RWPE2 (cell line): ENCODE results near the gene SCN2B.
A peak's percentile ranks its signal among the peaks of the same experiment; 100 is the strongest.
"Not testable (repeated sequence)": the region's sequence is repeated elsewhere in the genome, so short reads cannot be mapped to it uniquely, and the experiment has no call there.

Experiments
- ATAC-seq: fragments of 200-7000 bp; cut with Tn5 transposase; 3 replicates; pipeline ENCODE4 v1.9.1; 2021; ENCODE audit warnings: low read depth
- DNase-seq: peaks from one replicate; pipeline ENCODE4 v3.0.0-alpha.2; 2020; ENCODE audit warnings: low spot score
- H3K27ac ChIP-seq: fragments of 450-650 bp; 2 replicates; pipeline ENCODE4 v1.5.1; 2017; ENCODE audit warnings: mild to moderate bottlenecking; ENCODE audit not compliant: poor library complexity, severe bottlenecking
- H3K27me3 ChIP-seq: fragments of 250-450 bp; sonication (Bioruptor Pico); 2 replicates; pipeline ENCODE4 v1.5.1; 2021; ENCODE audit warnings: mild to moderate bottlenecking, moderate library complexity; ENCODE audit not compliant: insufficient read depth, poor library complexity, severe bottlenecking
- H3K36me3 ChIP-seq: fragments of 250-450 bp; sonication (Bioruptor Pico); 2 replicates; pipeline ENCODE4 v1.5.1; 2020; ENCODE audit warnings: low read depth, mild to moderate bottlenecking, moderate library complexity
- H3K4me1 ChIP-seq: fragments of 250-450 bp; sonication (Bioruptor Pico); 2 replicates; pipeline ENCODE4 v1.5.1; 2021; ENCODE audit warnings: mild to moderate bottlenecking, moderate library complexity; ENCODE audit not compliant: insufficient read depth, poor library complexity, severe bottlenecking
- H3K4me3 ChIP-seq: fragments of 250-450 bp; sonication (Bioruptor Pico); 2 replicates; pipeline ENCODE4 v1.5.1; 2021; ENCODE audit warnings: mild to moderate bottlenecking, moderate library complexity; ENCODE audit not compliant: severe bottlenecking
- H3K9me3 ChIP-seq: fragments of 250-450 bp; sonication (Bioruptor Pico); 2 replicates; pipeline ENCODE4 v1.5.1; 2021; ENCODE audit warnings: mild to moderate bottlenecking, moderate library complexity; ENCODE audit not compliant: severe bottlenecking
- TF ChIP-seq, protein P1 (sequence below): fragments of 450-650 bp; IDR thresholded peaks from one replicate; pipeline ENCODE4 v1.5.1; 2017; ENCODE audit warnings: mild to moderate bottlenecking, moderate library complexity; ENCODE audit not compliant: poor library complexity, severe bottlenecking

SCN2B gene

DNA sequence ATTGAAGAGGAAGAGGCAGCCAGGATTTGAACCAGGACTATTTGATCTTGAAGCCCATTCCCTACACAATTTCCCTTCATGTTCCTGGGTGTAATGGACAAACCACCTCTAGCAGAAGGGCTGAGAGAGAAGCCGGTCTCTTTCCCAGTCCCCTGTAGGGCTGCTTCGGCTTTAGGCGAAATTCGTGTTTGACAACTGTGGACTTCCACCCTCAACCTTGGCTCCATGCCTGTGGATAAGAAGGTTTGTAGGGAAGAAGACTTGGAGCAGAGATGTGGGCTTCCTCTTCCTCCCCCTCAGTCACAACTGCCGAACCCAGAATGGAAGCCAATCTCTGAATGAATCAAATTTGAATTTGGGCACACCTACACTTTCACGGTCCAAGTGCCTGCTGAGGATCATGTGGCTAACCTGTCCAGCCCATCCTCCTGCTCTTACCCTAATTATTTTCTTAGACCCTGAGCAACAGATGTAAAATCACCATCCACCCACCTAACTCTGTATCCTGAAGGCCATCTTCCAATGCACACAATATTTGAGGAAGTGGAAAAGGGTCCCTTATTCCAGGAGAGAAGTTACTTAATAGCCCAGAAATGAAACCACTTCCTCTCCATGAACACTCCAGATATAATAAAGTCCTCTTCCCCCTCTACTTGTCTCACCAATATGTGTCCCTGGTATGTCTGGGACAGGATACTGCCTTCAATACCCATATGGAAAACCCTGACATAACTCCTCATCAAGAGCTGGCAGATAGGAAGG, 10.1 kb upstream of the SCN2B start:
- no peaks in the 10 kb centered on the region for H3K36me3 ChIP-seq
- no peaks in the 10 kb centered on the region for H3K9me3 ChIP-seq
- no peaks in the 10 kb centered on the region for H3K27me3 ChIP-seq
- TF ChIP-seq, protein P1, sequence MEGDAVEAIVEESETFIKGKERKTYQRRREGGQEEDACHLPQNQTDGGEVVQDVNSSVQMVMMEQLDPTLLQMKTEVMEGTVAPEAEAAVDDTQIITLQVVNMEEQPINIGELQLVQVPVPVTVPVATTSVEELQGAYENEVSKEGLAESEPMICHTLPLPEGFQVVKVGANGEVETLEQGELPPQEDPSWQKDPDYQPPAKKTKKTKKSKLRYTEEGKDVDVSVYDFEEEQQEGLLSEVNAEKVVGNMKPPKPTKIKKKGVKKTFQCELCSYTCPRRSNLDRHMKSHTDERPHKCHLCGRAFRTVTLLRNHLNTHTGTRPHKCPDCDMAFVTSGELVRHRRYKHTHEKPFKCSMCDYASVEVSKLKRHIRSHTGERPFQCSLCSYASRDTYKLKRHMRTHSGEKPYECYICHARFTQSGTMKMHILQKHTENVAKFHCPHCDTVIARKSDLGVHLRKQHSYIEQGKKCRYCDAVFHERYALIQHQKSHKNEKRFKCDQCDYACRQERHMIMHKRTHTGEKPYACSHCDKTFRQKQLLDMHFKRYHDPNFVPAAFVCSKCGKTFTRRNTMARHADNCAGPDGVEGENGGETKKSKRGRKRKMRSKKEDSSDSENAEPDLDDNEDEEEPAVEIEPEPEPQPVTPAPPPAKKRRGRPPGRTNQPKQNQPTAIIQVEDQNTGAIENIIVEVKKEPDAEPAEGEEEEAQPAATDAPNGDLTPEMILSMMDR: no peak
- ATAC-seq (no peak), DNase-seq (no peak)
- H3K4me1 ChIP-seq: no peaks in the 10 kb centered on the region
- no peak overlapping the region for H3K4me3 ChIP-seq
- no peak overlapping the region for H3K27ac ChIP-seq

DNA sequence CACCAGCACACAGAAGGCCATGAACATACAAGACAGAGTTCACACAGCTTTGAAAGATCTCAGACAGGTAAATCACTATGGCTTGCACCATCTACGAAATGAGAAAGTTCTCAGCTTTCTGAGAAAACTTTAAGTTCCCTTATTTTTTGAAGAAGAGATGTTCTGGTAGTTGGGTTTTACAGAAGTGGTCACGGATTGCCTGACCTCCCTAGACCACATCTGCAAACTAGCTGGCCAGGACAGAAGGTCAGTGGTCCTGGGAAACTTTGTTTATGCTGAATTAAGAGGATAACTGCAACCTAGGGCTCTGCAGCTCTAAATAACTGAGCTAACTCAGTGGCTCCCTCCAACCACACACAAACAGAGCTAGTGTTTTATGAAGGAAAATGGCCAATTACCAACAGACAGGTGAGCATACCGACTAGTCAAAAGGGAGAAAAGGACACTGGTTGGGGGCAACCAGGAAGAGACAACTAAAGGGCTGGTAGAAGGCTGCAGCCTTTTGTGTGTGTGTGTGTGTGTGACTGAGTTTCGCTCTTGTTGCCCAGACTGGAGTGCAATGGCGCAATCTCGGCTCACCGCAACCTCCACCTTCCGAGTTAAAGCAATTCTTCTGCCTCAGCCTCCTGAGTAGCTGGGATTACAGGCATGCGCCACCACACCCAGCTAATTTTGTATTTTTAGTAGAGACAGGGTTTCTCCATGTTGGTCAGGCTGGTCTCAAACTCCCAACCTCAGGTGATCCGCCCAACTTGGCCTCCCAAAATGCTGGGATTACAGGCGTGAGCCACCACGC, 8.5 kb upstream of the SCN2B start:
- DNase-seq (no peak), ATAC-seq (no peak)
- no peaks in the 10 kb centered on the region for H3K27me3 ChIP-seq
- H3K4me1 ChIP-seq: no peaks in the 10 kb centered on the region
- TF ChIP-seq, protein P1: no peak
- no peak overlapping the region for H3K4me3 ChIP-seq
- H3K9me3 ChIP-seq: no peaks in the 10 kb centered on the region
- no peaks in the 10 kb centered on the region for H3K36me3 ChIP-seq
- H3K27ac ChIP-seq: no peak overlapping the region

DNA sequence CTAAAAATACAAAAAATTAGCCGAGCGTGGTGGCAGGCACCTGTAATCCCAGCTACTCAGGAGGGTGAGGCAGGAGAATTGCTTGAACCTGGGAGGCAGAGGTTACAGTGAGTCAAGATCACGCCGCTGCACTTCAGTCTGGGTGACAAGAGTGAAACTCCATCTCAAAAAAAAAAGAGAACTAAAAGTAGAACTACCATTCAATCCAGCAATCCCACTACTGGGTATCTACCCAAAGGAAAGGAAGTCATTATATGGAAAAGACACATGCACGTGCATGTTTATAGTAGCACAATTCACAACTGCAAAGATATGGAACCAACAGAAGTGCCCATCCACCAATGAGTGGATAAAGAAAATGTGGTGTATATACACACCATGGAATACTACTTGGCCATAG, 7.3 kb upstream of the SCN2B start:
- not testable (repeated sequence) for DNase-seq, ATAC-seq, H3K9me3 ChIP-seq, H3K36me3 ChIP-seq, H3K4me3 ChIP-seq, H3K27me3 ChIP-seq, H3K27ac ChIP-seq, H3K4me1 ChIP-seq

DNA sequence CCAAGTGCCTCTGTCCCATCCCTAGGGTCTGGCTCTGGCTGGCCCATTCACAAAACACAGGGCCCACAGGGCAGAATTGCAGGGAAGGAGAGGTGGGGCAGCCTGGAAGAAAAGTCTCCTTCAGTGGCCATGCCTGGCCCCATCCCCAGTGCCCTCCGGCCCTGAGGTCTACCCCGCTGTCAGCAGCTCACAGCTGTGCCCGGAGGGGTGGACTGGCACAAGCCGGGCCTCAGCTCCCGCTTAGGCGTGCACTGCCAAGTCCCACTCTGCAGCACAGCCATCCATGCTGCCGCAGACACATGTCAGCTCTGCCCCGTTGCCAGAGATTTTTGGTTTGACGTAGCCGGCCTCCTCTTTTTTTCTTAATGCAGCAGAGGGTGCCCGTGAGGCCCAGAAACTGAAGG, 3.9 kb upstream of the SCN2B start:
- Histone ChIP-seq H3K36me3 (no peaks in the 10 kb centered on the region), H3K4me1 (peaks cover 6% of the 10 kb centered on the region), H3K27ac (no peak overlapping the region), H3K27me3 (no peaks in the 10 kb centered on the region), H3K4me3 (no peak overlapping the region), H3K9me3 (no peaks in the 10 kb centered on the region)
- TF ChIP-seq, protein P1: no peak
- DNase-seq (no peak), ATAC-seq (peak; percentile 75)

DNA sequence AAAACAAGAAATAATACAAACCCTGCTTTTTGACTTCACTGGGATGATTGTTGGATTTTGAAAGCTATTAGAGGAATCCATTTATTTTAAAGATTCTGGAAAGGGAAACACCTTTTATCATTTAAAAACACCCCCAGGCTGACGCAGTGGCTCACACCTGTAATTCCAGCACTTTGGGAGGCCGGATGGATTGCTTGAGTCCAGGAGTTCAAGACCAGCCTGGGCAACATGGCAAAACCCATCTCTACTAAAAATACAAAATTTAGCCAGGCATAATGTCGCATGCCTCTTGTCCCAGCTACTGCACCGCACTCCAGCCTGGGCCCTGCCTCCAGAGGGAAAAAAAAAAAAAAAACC, 317 bp upstream of the SCN2B start:
- DNase-seq (no peak), ATAC-seq (no peak)
- TF ChIP-seq, protein P1: no peak
- Histone ChIP-seq H3K4me3 (no peak overlapping the region), H3K9me3 (no peaks in the 10 kb centered on the region), H3K27ac (no peak overlapping the region), H3K4me1 (peaks cover 11% of the 10 kb centered on the region), H3K36me3 (no peaks in the 10 kb centered on the region), H3K27me3 (no peaks in the 10 kb centered on the region)
